Stimulated activated naive CD4-positive, alpha-beta T cell (primary cell): ENCODE data around the gene HOXA11.

Experiments
- DNase-seq, 6 experiments: peaks; one replicate each; lab custom pipeline; 2025; lab: John Stamatoyannopoulos, UW

Gene HOXA11

GRCh38 chr7:27192546-27193334 is 7.7 kb upstream of the HOXA11 start:
- DNase-seq = peak in 1 of 6 experiments; percentile 17

GRCh38 chr7:27191833-27192545 is 7.0 kb upstream of the HOXA11 start:
- DNase-seq = no peak

- DNase-seq = no peak
Observed at GRCh38 chr7:27191161-27191731, 6.2 kb upstream of the HOXA11 start.

- DNase-seq = no peak
Observed at GRCh38 chr7:27189997-27190748, 5.1 kb upstream of the HOXA11 start.

- no peak for DNase-seq
Observed at GRCh38 chr7:27189295-27189996, 4.4 kb upstream of the HOXA11 start.

GRCh38 chr7:27188386-27189294 is 3.6 kb upstream of the HOXA11 start:
- peak in 3 of 6 experiments; percentile 36 to 64 (median 54) for DNase-seq

GRCh38 chr7:27187475-27188385 is 2.7 kb upstream of the HOXA11 start:
- no peak for DNase-seq

- DNase-seq = no peak
Observed at GRCh38 chr7:27186668-27187474, 1.8 kb upstream of the HOXA11 start.

- DNase-seq = no peak
Observed at GRCh38 chr7:27185854-27186667, 1.0 kb upstream of the HOXA11 start.

- no peak for DNase-seq
Observed at GRCh38 chr7:27184337-27185012, 557 bp downstream of the HOXA11 start.

- no peak for DNase-seq
Observed at GRCh38 chr7:27183682-27184336, 1.2 kb downstream of the HOXA11 start.

GRCh38 chr7:27182861-27183681 is 2.0 kb downstream of the HOXA11 start:
- DNase-seq = no peak

GRCh38 chr7:27182285-27182841 is 2.7 kb downstream of the HOXA11 start:
- DNase-seq = no peak

- no peak for DNase-seq
Observed at GRCh38 chr7:27181795-27182275, 3.2 kb downstream of the HOXA11 start.
